NOMO-1 treated with dmso at 0.1 percent for 144 hours (cell line): ENCODE measurements around the gene SCN7A.

Experiments used
- DNase-seq: peaks from one replicate; lab custom pipeline; 2025; ENCODE audit not compliant: unreplicated experiment; lab: John Stamatoyannopoulos, UW

SCN7A gene

DNA sequence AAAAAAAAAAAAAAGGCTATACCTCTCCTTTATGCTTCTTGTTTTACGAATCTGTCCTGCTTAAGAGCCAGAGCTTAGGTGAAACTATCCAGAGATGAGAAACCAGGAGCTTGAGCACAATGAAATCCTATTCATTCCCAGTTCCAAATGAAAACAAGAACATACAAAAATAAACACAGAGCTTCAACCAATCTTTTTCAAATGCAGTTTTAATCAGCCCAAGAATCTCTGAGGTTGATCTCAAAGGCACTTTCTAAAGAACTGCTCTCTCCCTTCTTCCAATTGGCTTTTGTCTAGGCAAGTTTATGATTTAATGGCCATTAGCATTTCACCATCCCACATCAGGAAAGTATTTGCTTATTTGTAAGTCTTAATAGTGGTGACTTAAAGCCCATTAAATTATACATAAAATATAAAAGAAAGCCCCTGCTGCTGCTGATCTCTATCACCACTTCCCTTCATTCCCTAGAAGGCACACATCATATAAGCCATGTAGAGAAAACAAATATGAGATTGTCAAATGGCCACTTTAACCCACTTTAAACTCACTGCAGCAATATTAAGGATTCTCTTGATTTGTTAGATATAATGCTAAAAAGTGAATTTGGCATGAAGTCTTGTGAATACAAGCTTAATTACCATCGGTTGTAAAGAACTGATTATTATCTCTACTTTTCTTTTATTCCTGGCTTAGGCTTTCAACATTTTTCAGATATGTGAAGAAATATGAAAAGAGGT, 89.0 kb downstream of the SCN7A start:
- no peak for DNase-seq

DNA sequence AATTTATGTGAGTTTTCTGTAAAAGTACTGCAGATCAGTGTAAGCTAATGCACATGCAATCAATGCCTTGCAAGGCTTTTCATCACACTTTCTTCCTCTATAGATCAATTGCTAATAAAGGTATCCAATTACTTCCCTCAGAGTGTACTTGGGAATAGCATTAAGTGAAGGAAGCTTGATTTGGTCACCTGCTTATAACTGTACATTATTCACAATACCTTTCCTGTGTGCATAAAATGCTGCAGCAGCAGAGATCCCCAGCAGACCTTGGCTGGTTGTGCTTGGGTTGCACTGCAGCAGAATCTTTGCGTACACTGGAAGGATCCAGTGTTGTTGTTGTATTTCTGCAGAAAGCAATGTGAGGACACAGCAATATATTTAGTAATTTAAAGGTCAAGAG, 99.8 kb downstream of the SCN7A start:
- no peak for DNase-seq

DNA sequence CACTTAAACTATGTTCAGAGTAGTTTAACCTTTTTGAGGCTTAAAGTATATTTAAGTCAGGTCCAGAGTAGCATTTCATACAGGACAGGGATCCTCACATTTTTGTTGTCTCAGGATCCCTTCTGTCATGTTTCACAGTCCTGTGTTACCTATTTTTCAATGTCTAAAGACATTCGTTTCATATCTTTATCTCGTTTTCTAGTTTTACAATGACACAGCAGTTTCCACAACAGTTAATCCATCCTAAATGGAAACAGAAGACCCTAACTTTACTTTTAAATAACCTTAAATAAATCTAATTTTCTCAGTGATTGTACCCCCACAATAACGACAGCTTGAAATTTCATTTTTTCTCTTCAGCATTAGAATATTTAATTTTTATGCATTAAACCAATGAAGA, 101.0 kb downstream of the SCN7A start:
- no peak for DNase-seq

GRCh38 chr2:166388481-166389070, 105.5 kb downstream of the SCN7A start:
- DNase-seq = no peak

DNA sequence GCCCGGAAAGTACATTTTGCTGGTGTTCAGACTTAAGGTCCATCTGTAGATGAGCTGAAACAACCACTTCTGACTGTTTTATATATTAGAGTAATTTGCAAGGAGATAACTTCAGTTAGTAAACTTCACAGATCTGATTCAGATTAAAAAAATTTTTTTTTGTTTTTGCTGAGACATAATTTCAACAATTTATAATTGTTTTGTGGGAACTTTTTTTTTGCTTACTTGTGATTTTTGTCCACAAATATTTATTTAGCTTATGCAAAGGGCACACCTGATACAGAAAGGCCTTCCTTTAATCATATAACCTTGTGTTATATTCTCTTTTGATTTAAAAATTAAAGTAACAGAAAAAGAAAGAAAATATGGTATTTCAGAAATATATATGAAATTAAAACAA, 108.7 kb downstream of the SCN7A start:
- no peak for DNase-seq

- no peak for DNase-seq
Measured at GRCh38 chr2:166384774-166385173, 109.3 kb downstream of the SCN7A start.

GRCh38 chr2:166382448-166382847, 111.6 kb downstream of the SCN7A start:
- no peak for DNase-seq

GRCh38 chr2:166380615-166381014, 113.4 kb downstream of the SCN7A start:
- DNase-seq = no peak

- DNase-seq = no peak
Measured at GRCh38 chr2:166376873-166377272, 117.2 kb downstream of the SCN7A start.

DNA sequence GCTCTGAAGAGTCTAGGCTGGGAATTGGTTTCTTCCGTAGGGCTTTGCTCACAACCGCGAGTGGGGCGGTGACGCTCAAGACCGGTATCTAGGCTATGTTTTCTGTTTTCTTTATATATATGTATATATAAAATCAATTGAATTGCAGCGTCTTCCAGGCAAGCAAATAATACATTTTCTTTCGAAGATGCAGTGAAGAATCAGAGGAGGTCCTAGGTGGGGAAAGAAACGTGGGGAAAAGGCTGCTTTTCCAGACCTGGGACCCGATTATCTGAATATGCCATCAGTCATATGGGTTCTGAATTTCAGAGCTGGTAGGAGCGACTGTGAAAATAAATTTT, 117.6 kb downstream of the SCN7A start:
- DNase-seq = no peak

GRCh38 chr2:166375736-166376487, 118.1 kb downstream of the SCN7A start, which contains the start of gene SCN9A:
Gene SCN9A, minus strand, starts transcription at chr2:166375944. Its CDS starts 64,188 bp downstream, at chr2:166311756.
- DNase-seq = no peak

GRCh38 chr2:166375195-166375735, 118.8 kb downstream of the SCN7A start:
- DNase-seq = no peak

DNA sequence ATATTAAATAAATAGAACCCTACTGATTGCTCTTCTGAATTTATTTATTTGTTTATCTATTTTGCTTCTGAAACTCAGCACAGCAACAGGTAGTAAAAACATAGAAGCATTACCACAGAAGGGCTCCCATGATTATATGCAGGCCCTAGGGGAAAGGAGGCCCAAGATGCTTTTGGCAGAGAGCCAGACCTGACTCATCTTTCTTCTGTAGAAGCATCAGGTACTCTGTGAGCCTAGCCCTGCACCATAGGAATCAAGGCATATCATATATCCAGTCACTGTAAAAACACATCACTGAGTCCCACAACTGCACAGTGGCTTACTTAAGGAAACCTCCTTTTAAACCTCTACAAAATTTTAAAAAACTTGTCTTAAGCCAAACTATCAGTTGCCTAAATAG, 120.1 kb downstream of the SCN7A start:
- no peak for DNase-seq

GRCh38 chr2:166373539-166373938, 120.5 kb downstream of the SCN7A start:
- no peak for DNase-seq

- DNase-seq = no peak
Measured at GRCh38 chr2:166373105-166373504, 120.9 kb downstream of the SCN7A start.

- DNase-seq = no peak
Measured at GRCh38 chr2:166372046-166372445, 122.0 kb downstream of the SCN7A start.

DNA sequence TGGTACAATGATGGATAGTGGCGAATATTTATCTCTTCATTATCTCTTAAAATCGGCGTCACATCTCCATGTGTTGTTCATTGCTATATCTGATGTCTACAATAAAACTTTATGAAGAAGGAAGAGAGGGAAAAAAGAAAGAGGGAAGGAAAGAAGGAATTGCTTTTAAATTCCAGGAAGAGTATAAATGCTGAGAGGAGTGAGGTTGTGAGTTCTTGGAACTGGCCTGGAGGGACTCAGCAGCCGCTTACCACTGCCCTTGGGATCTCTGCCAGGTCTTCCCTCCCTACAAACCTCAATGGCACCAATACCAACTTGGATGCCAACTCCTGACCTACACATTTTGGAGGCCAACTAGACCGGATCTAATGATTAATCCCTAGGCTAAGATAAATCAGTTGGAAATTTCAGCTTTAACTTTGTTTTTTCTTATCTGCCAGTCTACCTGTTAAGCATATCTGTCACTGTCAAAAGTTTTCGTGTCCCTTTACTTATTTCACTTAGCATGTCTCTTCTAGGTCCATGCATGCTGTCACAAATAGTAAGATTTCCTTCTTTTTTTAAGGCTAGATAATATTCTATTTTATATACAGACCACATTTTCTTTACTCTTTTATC, 128.1 kb downstream of the SCN7A start:
- DNase-seq = no peak

DNA sequence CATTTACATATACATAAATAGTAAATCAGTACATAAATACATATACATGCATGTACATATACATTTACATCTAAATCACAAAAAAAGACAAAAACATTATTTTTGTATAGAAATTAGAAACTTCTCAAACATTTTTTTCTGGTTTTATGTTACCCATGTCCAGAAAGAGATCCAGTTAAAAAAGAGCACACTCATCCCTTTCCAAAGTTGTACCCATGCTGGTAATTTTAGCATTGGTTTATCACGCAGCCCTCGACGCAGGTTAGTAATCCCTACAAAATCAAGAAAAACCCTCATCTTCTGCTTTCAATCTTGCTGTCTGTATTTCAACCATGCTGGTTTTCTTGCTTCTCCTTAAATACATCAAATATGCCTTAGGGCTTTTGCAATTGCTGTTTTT, 128.8 kb downstream of the SCN7A start:
- DNase-seq = no peak

- no peak for DNase-seq
Measured at GRCh38 chr2:166364476-166365161, 129.4 kb downstream of the SCN7A start.

DNA sequence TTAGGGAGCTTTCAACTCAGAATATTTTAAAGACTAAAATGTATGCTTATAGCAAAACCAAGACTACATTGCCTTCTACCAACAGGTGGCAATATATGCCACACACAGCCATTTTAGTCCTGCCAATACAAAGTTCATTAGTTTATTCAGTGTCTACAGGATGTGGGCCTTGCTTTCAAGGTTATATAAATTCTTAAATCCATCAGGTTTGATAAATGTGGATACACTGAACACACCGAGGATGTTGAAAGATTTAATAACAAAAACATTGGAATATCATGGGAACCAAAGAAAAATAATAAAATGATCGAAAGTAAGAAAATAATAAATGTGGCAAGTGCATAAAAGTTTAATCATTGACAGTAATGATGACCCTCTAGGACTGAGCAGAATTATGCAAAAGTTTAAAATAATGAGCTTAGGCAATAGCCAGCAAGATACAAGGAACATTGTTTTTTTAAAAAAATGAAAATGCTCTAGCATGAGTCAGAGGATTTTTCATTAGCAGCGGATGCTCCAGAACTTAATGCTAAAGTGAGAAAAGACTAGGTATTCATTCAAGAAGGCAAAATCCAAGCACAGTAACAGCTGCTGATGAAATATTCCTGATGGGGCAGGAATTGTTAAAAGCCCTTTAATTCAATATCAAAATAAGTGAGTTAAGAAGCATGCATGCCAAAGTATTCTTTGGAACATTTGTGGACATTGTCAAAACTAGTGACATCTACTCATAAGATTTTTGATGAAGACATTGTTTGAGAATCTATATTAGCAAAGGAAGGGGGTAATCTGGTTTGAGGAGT, 132.5 kb downstream of the SCN7A start:
- no peak for DNase-seq
